IMR-90 (cell line): ENCODE results near the gene SPARCL1. TPM values are rescaled to one million over a fixed set of nuclear protein-coding genes. Genes with fewer than 3 reads are reported as not detected.

Source experiments
- ATAC-seq: fragments of 200-7000 bp; cut with Tn5 transposase; 2 replicates; pipeline ENCODE4 v1.9.1; 2020; ENCODE audit warnings: low read depth, mild to moderate bottlenecking, moderate library complexity
- BruUV-seq: library from RNA; stranded (reverse); fragments of 400-500 nt; replicated peaks from 2 replicates; lab custom pipeline; 2021; lab: Mats Ljungman, UMichigan
- CTCF ChIA-PET: fragments of 300-600 bp; formaldehyde crosslinking; extraction: SDS; loops from one replicate; lab custom pipeline; 2021; ENCODE audit warnings: antibody characterized with exemption; lab: Yijun Ruan, JAX
- POLR2A ChIA-PET: fragments of 300-600 bp; sonication (Branson Sonifier 250); formaldehyde crosslinking; loops from one replicate; lab custom pipeline; 2022; ENCODE audit warnings: antibody characterized with exemption; ENCODE audit not compliant: unreplicated experiment; lab: Charles Lee
- DNase-seq: peaks from one replicate; pipeline ENCODE4 v3.0.0; 2013
- H2AFZ ChIP-seq: replicated peaks from 2 replicates; pipeline ENCODE3; 2013; ENCODE audit warnings: low read length, mild to moderate bottlenecking; ENCODE audit not compliant: poor library complexity
- H2AK5ac ChIP-seq: 2 replicates; pipeline ENCODE4 v1.6.1; 2013; ENCODE audit warnings: low read depth, low read length, inconsistent platforms
- H2AK9ac ChIP-seq: replicated peaks from 2 replicates; pipeline ENCODE3; 2013; ENCODE audit warnings: mild to moderate bottlenecking, low read depth, low read length, moderate library complexity; ENCODE audit not compliant: poor library complexity
- H2BK120ac ChIP-seq: 2 replicates; pipeline ENCODE4 v1.6.1; 2013; ENCODE audit warnings: low read depth, low read length, inconsistent platforms
- H2BK15ac ChIP-seq: 3 replicates; pipeline ENCODE4 v1.6.1; 2013; ENCODE audit warnings: low read depth, low read length, inconsistent platforms
- H2BK20ac ChIP-seq: 2 replicates; pipeline ENCODE4 v1.6.1; 2013; ENCODE audit warnings: low read depth, mild to moderate bottlenecking, inconsistent platforms, low read length, moderate library complexity
- H2BK5ac ChIP-seq: 2 replicates; pipeline ENCODE4 v1.6.1; 2013; ENCODE audit warnings: mild to moderate bottlenecking, low read depth, low read length, inconsistent platforms; ENCODE audit not compliant: poor library complexity, severe bottlenecking
- H3K14ac ChIP-seq: replicated peaks from 2 replicates; pipeline ENCODE4 v1.6.1; 2013; ENCODE audit warnings: low read depth, low read length, inconsistent platforms
- H3K18ac ChIP-seq: 2 replicates; pipeline ENCODE4 v1.6.1; 2013; ENCODE audit warnings: low read depth, low read length, control low read depth
- H3K23ac ChIP-seq: 2 replicates; pipeline ENCODE4 v1.6.1; 2013; ENCODE audit warnings: low read depth, low read length, inconsistent platforms
- H3K27ac ChIP-seq: 2 replicates; pipeline ENCODE4 v1.5.1; 2013; ENCODE audit warnings: mild to moderate bottlenecking, control low read depth, low read length; ENCODE audit not compliant: insufficient read depth
- H3K27me3 ChIP-seq: 2 replicates; pipeline ENCODE4 v1.6.1; 2013; ENCODE audit warnings: low read length; ENCODE audit not compliant: control insufficient read depth, insufficient read depth
- H3K36me3 ChIP-seq: 2 replicates; pipeline ENCODE4 v1.6.1; 2013; ENCODE audit warnings: low read length, mixed read lengths; ENCODE audit not compliant: control insufficient read depth, insufficient read depth
- H3K4ac ChIP-seq: 2 replicates; pipeline ENCODE4 v1.6.1; 2013; ENCODE audit warnings: low read depth, low read length, inconsistent platforms
- H3K4me1 ChIP-seq: 2 replicates; pipeline ENCODE4 v1.6.1; 2013; ENCODE audit warnings: low read length, mixed read lengths; ENCODE audit not compliant: control insufficient read depth, insufficient read depth
- H3K4me2 ChIP-seq: 2 replicates; pipeline ENCODE4 v1.6.1; 2013; ENCODE audit warnings: low read depth, mild to moderate bottlenecking, control low read depth, low read length, moderate library complexity
- H3K4me3 ChIP-seq: 2 replicates; pipeline ENCODE4 v1.5.1; 2013; ENCODE audit warnings: low read depth, mild to moderate bottlenecking, control low read depth, low read length, moderate library complexity; ENCODE audit not compliant: insufficient read depth
- H3K56ac ChIP-seq: 2 replicates; pipeline ENCODE4 v1.6.1; 2013; ENCODE audit warnings: low read length, inconsistent platforms; ENCODE audit not compliant: insufficient read depth; ENCODE audit errors: extremely low read depth
- H3K79me1 ChIP-seq, 2 experiments: 2 replicates each; pipeline ENCODE4 v1.6.1; 2013; ENCODE audit warnings: low read length in 2 of 2, inconsistent platforms in 1 of 2, low read depth in 1 of 2
- H3K9ac ChIP-seq: 2 replicates; pipeline ENCODE4 v1.6.1; 2013; ENCODE audit warnings: low read depth, low read length, control low read depth
- H3K9me1 ChIP-seq: 2 replicates; pipeline ENCODE4 v1.6.1; 2013; ENCODE audit warnings: low read length, inconsistent platforms; ENCODE audit not compliant: insufficient read depth
- H3K9me3 ChIP-seq: 2 replicates; pipeline ENCODE4 v1.6.1; 2013; ENCODE audit warnings: low read length; ENCODE audit not compliant: control insufficient read depth, insufficient read depth
- H4K20me1 ChIP-seq: 2 replicates; pipeline ENCODE4 v1.6.1; 2013; ENCODE audit warnings: low read length, inconsistent platforms; ENCODE audit not compliant: insufficient read depth
- H4K5ac ChIP-seq: 2 replicates; pipeline ENCODE4 v1.6.1; 2013; ENCODE audit warnings: mild to moderate bottlenecking, low read depth, low read length, control low read depth
- H4K8ac ChIP-seq, 2 experiments: 2 replicates each; pipeline ENCODE4 v1.6.1; 2013; ENCODE audit warnings: low read depth in 2 of 2, low read length in 2 of 2, control low read depth in 1 of 2, inconsistent platforms in 1 of 2
- H4K91ac ChIP-seq: 2 replicates; pipeline ENCODE4 v1.6.1; 2013; ENCODE audit warnings: low read depth, low read length, inconsistent platforms; ENCODE audit not compliant: insufficient read depth
- CHD1 ChIP-seq: IDR thresholded peaks from 2 replicates; pipeline ENCODE4 v1.6.1; 2012; ENCODE audit warnings: low read depth, low read length, improper control_type of control experiment
- ELK1 ChIP-seq: fragments of 150-350 bp; IDR thresholded peaks from 2 replicates; pipeline ENCODE4 v1.6.1; 2016; ENCODE audit warnings: low read depth, mild to moderate bottlenecking, low read length, moderate library complexity, borderline replicate concordance
- FOS ChIP-seq: fragments of 150-350 bp; IDR thresholded peaks from 2 replicates; pipeline ENCODE4 v1.6.1; 2016; ENCODE audit warnings: low read depth, low read length
- MAZ ChIP-seq: IDR thresholded peaks from 2 replicates; pipeline ENCODE4 v1.6.1; 2012; ENCODE audit warnings: low read depth, mild to moderate bottlenecking, low read length, improper control_type of control experiment, moderate library complexity, borderline replicate concordance
- MXI1 ChIP-seq: IDR thresholded peaks from 2 replicates; pipeline ENCODE4 v1.6.1; 2012; ENCODE audit warnings: low read depth, mild to moderate bottlenecking, low read length, moderate library complexity, borderline replicate concordance
- POLR2A ChIP-seq: IDR thresholded peaks from 2 replicates; pipeline ENCODE4 v1.6.1; 2012; ENCODE audit warnings: mild to moderate bottlenecking, low read depth, low read length
- RAD21 ChIP-seq: IDR thresholded peaks from 2 replicates; pipeline ENCODE4 v1.6.1; 2012; ENCODE audit warnings: low read length, improper control_type of control experiment
- RCOR1 ChIP-seq: IDR thresholded peaks from 2 replicates; pipeline ENCODE4 v1.6.1; 2012; ENCODE audit warnings: mild to moderate bottlenecking, low read length, improper control_type of control experiment; ENCODE audit not compliant: insufficient replicate concordance
- RFX5 ChIP-seq: IDR thresholded peaks from 2 replicates; pipeline ENCODE4 v1.8.0; 2012; ENCODE audit warnings: low read depth, mild to moderate bottlenecking, low read length, moderate library complexity
- SMC3 ChIP-seq: fragments of 150-350 bp; IDR thresholded peaks from 2 replicates; pipeline ENCODE4 v1.6.1; 2016; ENCODE audit warnings: low read depth, mild to moderate bottlenecking, antibody characterized with exemption, low read length, moderate library complexity
- USF2 ChIP-seq: fragments of 150-350 bp; IDR thresholded peaks from 2 replicates; pipeline ENCODE4 v1.6.1; 2017; ENCODE audit warnings: mild to moderate bottlenecking, antibody characterized with exemption, low read length, low read depth
- WGBS, 2 experiments: methylation state at CpG; one replicate each; pipeline versions ENCODE4 v1.1.5 to v1.1.7; 2013; ENCODE audit warnings: missing lambda C conversion rate in 2 of 2; ENCODE audit not compliant: insufficient read length in 1 of 2; ENCODE audit errors: extremely low coverage in 2 of 2; 5-methylcytosine and 5-hydroxymethylcytosine counted together
- dilution Hi-C: fragments of 300-500 bp; cut with HindIII; formaldehyde crosslinking; loops from one replicate; pipeline ENCODE4 v1.14.3; 2018; ENCODE audit warnings: low sequenced_read_pairs; ENCODE audit not compliant: unreplicated experiment
- in situ Hi-C: fragments of 300-500 bp; cut with MboI; formaldehyde crosslinking; loops from 3 replicates; pipeline ENCODE4 v1.14.3; 2019; ENCODE audit warnings: low sequenced_read_pairs, inconsistent platforms, mixed read lengths
- intact Hi-C: fragments of 100-400 bp; cut with micrococcal nuclease; formaldehyde crosslinking; loops from 2 replicates; pipeline ENCODE4 v1.10.0; 2022
- polyA plus RNA-seq, 3 experiments: library from polyadenylated mRNA; depleted of rRNA; stranded (reverse); fragments of >200 nt; gene quantifications; 2 replicates each; pipeline ENCODE4 v1.2.3, GENCODE V29; 2012; ENCODE audit warnings: low replicate concordance in 1 of 3
- total RNA-seq: library from RNA; depleted of rRNA; stranded (reverse); fragments of >200 nt; gene quantifications from 2 replicates; pipeline ENCODE4 v1.2.3, GENCODE V29; 2012

The SPARCL1 gene
- total and polyA plus RNA-seq, 2 of the 4 experiments (the other 2 are of a cell fraction) = not detected

- dilution Hi-C loops = no loop called here
- H2AFZ ChIP-seq = no peak overlapping the region
Observed at GRCh38 chr4:87553182-87553581, 24.0 kb upstream of the SPARCL1 start.

More at GRCh38 chr4:87553182-87553581, 24.0 kb upstream of the SPARCL1 start:
- Histone ChIP-seq H2AK9ac (no peak overlapping the region), H4K8ac (no peak overlapping the region), H3K56ac (no peak overlapping the region), H3K9me3 (no peaks in the 10 kb centered on the region), H3K18ac (no peak overlapping the region), H3K36me3 (no peaks in the 10 kb centered on the region), H3K4me1 (no peaks in the 10 kb centered on the region), H4K91ac (no peak overlapping the region), H3K4ac (no peak overlapping the region), H3K4me2 (no peak overlapping the region), H2BK5ac (no peak overlapping the region), H3K79me1 (no peaks in the 10 kb centered on the region), H2AK5ac (no peak overlapping the region), H3K27ac (no peak overlapping the region), H2BK15ac (no peak overlapping the region), H3K9ac (no peak overlapping the region), H2BK20ac (no peak overlapping the region), H2BK120ac (no peak overlapping the region), H3K27me3 (peaks cover 2% of the 10 kb centered on the region; the same call in 1 of the 2 replicates), H3K23ac (no peak overlapping the region), H3K4me3 (no peak overlapping the region), H4K20me1 (no peaks in the 10 kb centered on the region), H3K9me1 (no peaks in the 10 kb centered on the region), H4K5ac (no peak overlapping the region), H3K14ac (no peak overlapping the region)
- ATAC-seq = no peak
- DNase-seq = no peak
- BruUV-seq = no TSS peak
- intact Hi-C loops = no loop called here
- CTCF ChIA-PET = interaction anchor here (0.5 to 0.7 kb wide), 2 partner anchors 31 to 46 kb away, joined by 3 read pairs; no protein-coding TSS in a partner anchor
- POLR2A ChIA-PET = no interaction called here
- in situ Hi-C loops = no loop called here
- TF ChIP-seq FOS (no peak), USF2 (no peak), RAD21 (no peak), RFX5 (no peak), MAZ (no peak), RCOR1 (no peak), ELK1 (no peak), POLR2A (no peak), MXI1 (no peak), SMC3 (no peak), CHD1 (no peak)
- no CpG with 5 or more reads among the region's 4 CpGs for WGBS, 2 experiments
